ENCODE results near the gene RHOXF1. TPM values are rescaled to one million over a fixed set of nuclear protein-coding genes. Genes with fewer than 3 reads are reported as not detected.
"Not testable (repeated sequence)": the region's sequence is repeated elsewhere in the genome, so short reads cannot be mapped to it uniquely, and the experiment has no call there.

RHOXF1 gene
- total and polyA plus RNA-seq, 2 of the 8 experiments (the other 6 are each of a cell fraction or from before 2014, with no cell fraction given), result not detected

DNA sequence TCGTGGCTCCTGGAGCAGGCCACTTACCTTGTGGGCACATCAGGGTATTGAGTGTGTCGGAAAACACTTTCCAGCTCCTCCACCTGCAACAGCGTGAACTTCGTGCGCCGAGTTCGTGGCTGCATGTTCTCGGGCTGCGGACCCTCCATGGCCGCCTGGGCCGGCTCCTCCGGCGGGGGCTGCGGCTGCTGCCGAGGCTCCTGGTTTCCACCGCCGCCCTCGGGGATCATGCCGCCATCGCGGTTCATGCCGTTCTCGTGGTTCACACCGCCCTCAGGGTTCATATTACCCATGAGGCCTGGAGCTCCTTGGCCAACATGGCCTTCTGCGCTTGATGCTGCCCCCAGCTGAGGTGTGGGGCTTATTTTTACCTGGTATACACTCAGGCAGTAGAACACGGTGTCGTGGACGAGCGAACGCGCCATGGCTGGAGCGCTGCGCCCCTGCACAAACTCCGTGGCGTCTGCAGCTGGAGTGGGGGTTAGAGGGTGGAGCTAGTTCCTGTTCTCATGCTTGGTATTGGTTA lies at the start of gene RHOXF1 (continued):
- TF ChIP-seq, protein P1, sequence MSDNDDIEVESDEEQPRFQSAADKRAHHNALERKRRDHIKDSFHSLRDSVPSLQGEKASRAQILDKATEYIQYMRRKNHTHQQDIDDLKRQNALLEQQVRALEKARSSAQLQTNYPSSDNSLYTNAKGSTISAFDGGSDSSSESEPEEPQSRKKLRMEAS (IDR thresholded peaks at IDR 0.05), result no peak
- no peak for TF ChIP-seq KDM5A (IDR thresholded peaks at IDR 0.05; ENCODE audit: low read length)

DNA sequence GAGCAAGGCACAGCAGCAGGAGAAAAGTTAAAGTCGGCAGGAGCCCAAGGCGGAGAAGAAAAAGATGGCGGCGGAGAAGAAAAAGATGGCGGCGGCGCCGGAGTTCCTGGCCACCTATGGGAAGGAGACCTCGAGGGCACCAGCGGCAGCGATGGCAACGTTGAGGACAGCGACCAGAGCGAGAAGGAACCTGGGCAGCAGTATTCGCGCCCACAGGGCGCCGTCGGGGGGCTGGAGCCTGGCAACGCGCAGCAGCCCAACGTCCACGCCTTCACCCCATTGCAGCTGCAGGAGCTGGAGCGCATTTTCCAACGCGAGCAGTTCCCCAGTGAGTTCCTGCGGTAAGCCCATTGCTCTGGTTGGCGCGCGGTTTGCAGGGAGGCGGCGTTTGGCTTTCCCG lies 43.4 kb upstream of the RHOXF1 start:
- not testable (repeated sequence) for H3K23ac ChIP-seq (ENCODE audit: insufficient read length)

More for the DNA sequence above, 43.4 kb upstream of the RHOXF1 start:
- H3K18ac ChIP-seq (ENCODE audit: extremely low read depth, low read length); H4K20me1 ChIP-seq (replicated peaks in 1 of 2; ENCODE audit: control insufficient read depth in 1 of 2, insufficient read depth in 2 of 2, low read length in 2 of 2); H2BK12ac ChIP-seq (ENCODE audit: low read depth, low read length); H3K4me1 ChIP-seq (replicated peaks in 1 of 4; ENCODE audit: control insufficient read depth in 3 of 4, insufficient read depth in 4 of 4, low read length in 3 of 4); H2AFZ ChIP-seq (ENCODE audit: low read length); H3K4ac ChIP-seq (replicated peaks; ENCODE audit: insufficient read length, low read depth, low read length); H3K79me1 ChIP-seq (ENCODE audit: low read depth, low read length); H3K27ac ChIP-seq (ENCODE audit: low read depth, low read length); H3K9ac ChIP-seq (replicated peaks in 1 of 4; ENCODE audit: extremely low read depth in 1 of 4, low read depth in 3 of 4, low read length in 3 of 4); POLR2A ChIA-PET (ENCODE audit: partially characterized antibody); FAIRE-seq; H4K8ac ChIP-seq (ENCODE audit: extremely low read depth, insufficient read depth, low read length); H2AK5ac ChIP-seq (ENCODE audit: low read depth, low read length); H4K91ac ChIP-seq (replicated peaks; ENCODE audit: insufficient read length, low read length); H2BK5ac ChIP-seq (ENCODE audit: low read depth, low read length); H3K4me2 ChIP-seq (ENCODE audit: insufficient read depth in 1 of 2, low read depth in 2 of 2, low read length in 2 of 2); CTCF ChIA-PET (ENCODE audit: partially characterized antibody); H3K27me3 ChIP-seq (replicated peaks in 1 of 4; ENCODE audit: control insufficient read depth in 3 of 4, extremely low read depth in 1 of 4, insufficient read depth in 3 of 4, low read length in 3 of 4); H3K56ac ChIP-seq (replicated peaks; ENCODE audit: insufficient read length, low read depth, low read length); H3K9me3 ChIP-seq (ENCODE audit: insufficient read depth in 2 of 2, low read depth in 1 of 2, low read length in 1 of 2); H3K79me2 ChIP-seq (ENCODE audit: control insufficient read depth in 1 of 2, insufficient read depth in 2 of 2, low read length in 2 of 2); H3K14ac ChIP-seq (ENCODE audit: insufficient read length); H3K23me2 ChIP-seq (ENCODE audit: low read depth, low read length); DNase-seq (ENCODE audit: low read depth in 1 of 2, low spot score in 2 of 2); H4K5ac ChIP-seq (ENCODE audit: insufficient read length, low read depth, low read length); H2BK15ac ChIP-seq (ENCODE audit: low read length); H2BK120ac ChIP-seq (replicated peaks; ENCODE audit: low read depth, low read length); H3K4me3 ChIP-seq (ENCODE audit: extremely low read depth in 1 of 4, insufficient read depth in 2 of 4, low read depth in 3 of 4, low read length in 4 of 4); H3K36me3 ChIP-seq (ENCODE audit: control insufficient read depth in 2 of 4, insufficient read depth in 4 of 4, low read length in 3 of 4); H2BK20ac ChIP-seq (ENCODE audit: low read length): not testable (repeated sequence)
- WGBS, 2 experiments (ENCODE audit: extremely low coverage in 1 of 2, insufficient coverage in 1 of 2, insufficient read length in 1 of 2, insufficient replicate concordance in 2 of 2, low coverage in 1 of 2, low lambda C conversion rate in 2 of 2, missing lambda C conversion rate in 1 of 2), result no CpG with 5 or more reads among the region's 33 CpGs
